NCI-H2227 treated with DMSO at 0.1 percent for 48 hours (cell line): ENCODE results near the gene PABPC1L.
"Not testable (repeated sequence)": the region's sequence is repeated elsewhere in the genome, so short reads cannot be mapped to it uniquely, and the experiment has no call there.

Experiments used
- DNase-seq: peaks from one replicate; lab custom pipeline; 2025; lab: John Stamatoyannopoulos, UW

PABPC1L gene

DNA sequence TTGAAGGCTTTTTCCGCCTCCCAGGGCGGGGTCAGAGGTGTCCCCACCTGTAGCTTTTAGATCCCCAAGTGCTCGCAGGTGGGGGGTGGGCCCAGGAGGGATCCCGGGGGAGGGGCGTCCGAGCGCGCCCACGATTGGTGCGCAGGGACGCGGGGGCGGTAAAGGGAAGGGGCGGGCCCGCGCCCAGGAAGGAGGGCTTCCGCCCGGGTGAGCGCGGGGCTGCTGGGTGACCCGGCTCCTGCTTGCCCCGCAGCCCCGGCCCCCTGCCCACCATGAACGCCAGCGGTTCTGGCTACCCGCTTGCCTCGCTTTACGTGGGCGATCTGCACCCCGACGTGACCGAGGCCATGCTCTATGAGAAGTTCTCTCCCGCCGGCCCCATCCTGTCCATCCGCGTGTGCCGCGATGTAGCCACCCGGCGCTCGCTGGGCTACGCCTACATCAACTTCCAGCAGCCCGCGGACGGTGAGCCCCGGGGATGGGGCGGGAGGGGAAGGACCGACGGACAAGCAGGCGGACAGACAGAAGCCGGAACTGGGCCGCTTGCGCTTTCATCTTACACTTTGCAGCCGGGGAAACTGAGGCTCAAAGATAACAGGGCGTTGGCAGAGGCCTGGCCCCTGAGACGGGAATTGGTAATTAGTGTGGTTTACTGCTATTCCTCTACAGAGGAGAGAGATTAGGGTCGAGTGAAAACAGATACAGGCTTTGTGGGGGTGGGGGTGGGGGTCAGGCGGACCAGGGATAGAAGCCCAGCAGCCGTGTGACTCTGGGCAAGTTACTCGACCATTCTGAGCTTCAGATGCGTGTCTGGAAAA, at the start of gene PABPC1L:
Gene PABPC1L (plus strand): TSS at position 189 of the 818 bp plus-strand sequence. CDS start 84 bp downstream, at position 273.
- DNase-seq = peak; percentile 76

GRCh38 chr20:44861531-44862006, 48.3 kb upstream of the PABPC1L start:
- no peak for DNase-seq

DNA sequence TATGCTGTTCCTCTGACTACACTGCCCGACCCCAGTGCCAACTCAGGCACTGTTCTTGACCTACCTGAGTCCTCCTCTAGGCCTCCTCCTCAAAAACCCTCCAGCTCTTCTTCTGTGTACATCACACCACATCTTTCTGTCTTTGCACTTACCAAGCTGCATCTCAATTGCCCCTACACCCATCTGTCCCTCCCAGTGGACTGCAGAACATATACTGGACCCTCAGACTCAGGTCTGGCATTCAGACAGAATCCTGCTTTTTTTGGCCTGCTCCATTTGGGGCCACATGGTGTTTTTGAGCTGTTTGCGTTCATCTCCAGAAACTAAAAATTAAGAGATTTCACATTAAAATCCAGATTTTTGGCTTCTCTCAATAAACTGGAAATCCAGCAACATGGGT, 47.6 kb upstream of the PABPC1L start:
- DNase-seq = no peak

- not testable (repeated sequence) for DNase-seq
These were observed 46.3 kb upstream of the PABPC1L start for GRCh38 chr20:44863365-44864084.

DNA sequence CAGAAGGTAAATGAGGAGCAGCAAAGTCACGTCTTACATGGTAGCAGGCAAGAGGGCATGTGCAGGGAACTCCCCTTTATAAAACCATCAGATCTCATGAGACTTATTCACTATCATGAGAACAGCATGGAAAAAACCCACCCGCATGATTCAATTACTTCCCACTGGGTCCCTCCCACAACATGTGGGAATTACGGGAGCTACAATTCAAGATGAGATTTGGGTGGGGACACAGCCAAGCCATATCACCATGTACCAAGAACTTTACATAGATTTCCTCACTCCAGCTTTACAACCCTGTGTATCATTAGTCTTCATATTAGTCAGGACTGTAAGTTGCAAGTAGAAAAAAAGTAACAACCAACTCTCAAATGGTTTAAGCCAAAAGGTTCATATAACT, 45.4 kb upstream of the PABPC1L start:
- not testable (repeated sequence) for DNase-seq

- no peak for DNase-seq
These were observed 43.0 kb upstream of the PABPC1L start for GRCh38 chr20:44866703-44867335.

DNA sequence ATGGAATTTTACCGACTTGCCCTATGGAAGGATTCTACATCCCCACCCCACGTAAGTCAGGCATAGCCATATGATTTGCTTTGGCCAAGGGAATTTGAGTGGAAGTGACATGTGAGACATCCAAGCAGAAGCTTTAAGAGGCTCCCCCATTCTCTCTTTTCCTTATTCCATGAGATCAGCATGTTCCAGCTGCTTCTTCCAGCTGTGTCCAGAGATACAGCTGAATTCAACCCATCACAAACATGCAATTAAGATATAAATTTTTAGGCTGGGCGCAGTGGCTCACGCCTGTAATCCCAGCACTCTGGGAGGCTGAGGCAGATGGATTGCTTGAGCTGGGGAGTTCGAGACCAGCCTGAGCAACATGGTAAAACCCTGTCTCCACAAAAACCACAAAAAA, 40.4 kb upstream of the PABPC1L start:
- DNase-seq = no peak

DNA sequence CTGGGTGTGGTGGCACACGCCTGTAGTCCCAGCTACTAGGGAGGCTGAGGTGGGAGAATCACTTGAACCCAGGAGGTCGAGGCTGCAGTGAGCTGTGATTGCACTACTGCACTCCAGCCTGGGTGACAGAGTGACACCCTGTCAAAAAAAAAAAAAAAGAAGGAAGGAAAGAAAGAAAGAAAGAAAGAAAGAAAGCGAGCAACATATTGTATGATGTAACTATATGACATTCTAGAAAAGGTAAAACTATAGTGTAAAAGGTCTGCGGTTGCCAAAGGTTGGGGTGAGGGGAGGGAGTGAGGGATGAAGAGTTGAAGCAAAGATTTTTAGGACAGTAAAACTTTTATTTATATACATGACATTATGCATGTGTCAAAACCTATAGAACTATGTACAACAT, 27.5 kb upstream of the PABPC1L start:
- not testable (repeated sequence) for DNase-seq

DNA sequence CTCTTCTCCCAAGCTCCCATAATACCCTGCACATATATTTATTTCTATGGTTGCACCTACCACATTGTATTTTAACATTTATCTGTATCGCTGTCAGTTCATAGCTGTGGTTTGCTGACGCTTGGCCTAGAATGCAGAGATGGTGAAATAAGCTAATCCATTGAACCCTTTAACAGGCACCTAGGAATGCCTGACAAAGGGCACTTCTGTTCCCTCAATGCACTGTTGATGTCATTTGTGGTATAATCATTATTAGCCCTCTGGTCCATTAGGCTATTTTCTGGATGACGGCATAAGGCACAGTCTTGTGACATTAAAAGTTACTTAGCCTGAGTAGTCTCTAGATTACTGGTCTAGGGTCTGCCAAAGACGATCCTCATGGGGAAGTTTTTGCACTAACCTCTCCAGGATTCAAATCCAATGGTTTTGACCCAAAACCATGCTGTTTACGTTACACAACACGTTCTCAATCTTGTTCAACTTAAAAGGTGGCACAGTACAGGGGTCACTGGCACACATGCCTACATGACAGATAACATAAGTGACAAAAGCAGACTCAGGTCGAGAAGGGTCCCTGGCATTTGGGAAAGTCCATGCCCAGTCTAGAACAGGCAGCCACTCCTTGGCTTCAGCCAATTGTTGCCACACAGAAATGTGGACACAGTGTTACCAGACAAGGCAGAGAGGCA, 26.5 kb upstream of the PABPC1L start:
- no peak for DNase-seq

DNA sequence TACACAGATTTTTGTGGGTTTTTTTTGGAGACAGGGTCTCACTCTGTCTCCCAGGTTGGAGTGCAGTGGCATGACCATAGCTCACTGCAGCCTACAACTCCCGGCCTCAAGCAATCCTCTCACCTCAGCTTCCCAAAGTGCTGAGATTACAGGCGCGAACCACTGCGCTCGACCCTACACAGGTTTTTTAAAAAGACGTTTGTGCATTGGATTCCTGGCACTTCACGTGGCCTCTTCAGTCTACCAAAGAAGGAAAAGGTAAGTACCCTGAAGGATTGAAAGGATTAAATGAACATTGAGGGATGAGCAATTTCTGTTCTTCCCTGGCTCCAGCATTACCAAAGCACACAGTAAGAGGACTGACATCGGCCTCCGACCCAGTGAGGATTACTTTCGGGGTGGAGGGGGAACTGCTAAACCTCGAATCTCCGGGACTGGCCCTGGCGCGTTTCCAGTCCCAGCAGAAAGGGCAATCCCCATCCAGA, 24.9 kb upstream of the PABPC1L start:
- no peak for DNase-seq

GRCh38 chr20:44885392-44886265, 24.2 kb upstream of the PABPC1L start, which contains the start of gene YWHAB:
YWHAB (plus strand) TSS chr20:44885705; CDS start chr20:44901534, 15,829 bp downstream.
- peak; percentile 95 for DNase-seq

DNA sequence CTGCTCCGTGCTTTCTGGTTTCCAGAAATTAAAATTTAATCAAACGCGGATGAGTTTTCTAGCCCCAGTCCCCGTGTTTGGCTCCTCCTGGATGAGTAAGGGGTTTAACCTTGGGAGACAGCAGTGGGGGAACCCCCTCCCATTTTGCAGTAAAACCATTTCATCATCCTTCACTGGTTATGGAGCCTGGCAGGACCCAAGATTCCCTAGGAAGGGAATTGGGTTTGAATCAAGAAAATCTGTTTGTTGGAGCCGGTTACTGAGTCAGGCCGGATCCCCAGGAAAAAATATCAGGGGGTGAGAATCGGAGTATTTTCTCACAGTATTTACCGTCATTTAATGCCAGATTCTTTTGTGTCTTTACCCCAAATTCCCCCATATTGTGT, 23.6 kb upstream of the PABPC1L start:
- DNase-seq = no peak

DNA sequence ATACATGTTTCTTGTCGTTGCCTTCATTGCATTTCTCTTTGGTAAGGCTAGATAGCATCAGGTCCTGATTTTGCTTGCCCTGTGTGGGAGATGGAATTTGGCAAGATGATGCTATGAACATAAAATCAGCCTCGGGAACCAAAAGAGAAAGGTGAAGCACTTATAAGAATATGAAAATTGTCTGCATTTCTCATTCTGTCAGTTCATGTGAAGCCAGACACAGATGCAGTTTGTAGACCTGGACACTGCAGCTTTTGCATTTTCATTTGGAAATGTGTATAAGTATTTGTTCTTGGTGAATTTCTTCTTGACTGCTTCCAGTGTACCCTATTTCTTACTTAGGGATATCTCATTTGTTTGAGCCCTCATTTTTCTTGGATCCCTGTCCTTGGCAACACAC, 23.0 kb upstream of the PABPC1L start:
- DNase-seq = no peak

DNA sequence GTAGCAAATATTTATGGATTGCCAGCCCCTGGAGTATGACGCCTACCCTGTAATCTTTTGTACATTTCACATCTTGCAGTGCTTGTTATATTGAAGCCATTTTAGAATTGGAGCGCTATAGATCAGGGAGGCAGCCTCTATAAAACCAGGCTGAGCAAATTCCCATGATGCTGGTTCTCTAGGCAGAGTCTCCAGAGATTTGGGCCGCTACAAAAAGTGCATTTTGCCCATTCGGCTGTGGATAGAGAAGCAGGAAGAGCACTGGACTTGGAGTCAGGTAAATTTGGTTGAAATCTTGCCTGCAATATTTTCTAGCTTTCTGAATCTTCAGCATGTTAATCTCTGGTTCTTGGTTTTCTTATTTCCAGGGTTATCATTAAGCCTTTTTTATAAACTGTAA, 22.4 kb upstream of the PABPC1L start:
- DNase-seq = no peak

- DNase-seq = no peak
These were observed 21.4 kb upstream of the PABPC1L start for GRCh38 chr20:44888226-44889103.

DNA sequence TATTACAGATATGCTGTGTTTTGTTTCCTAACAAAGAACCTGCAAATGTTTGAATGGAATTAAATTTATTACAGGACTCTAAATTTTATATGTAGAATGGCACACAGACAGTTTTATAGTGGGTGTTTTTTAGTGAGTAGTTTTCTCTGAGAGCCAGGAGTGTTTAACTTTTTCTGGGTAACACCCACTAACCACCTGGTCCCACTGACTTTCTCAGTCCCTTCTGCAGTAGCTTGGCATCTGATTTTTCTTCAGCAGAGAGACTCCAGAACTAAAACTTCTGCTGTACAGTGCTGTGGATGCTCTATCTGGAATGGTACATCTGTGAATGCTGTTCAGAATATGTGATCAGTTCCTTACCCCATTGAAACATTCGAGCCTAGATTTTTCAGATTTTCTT, 18.0 kb upstream of the PABPC1L start:
- DNase-seq = no peak

DNA sequence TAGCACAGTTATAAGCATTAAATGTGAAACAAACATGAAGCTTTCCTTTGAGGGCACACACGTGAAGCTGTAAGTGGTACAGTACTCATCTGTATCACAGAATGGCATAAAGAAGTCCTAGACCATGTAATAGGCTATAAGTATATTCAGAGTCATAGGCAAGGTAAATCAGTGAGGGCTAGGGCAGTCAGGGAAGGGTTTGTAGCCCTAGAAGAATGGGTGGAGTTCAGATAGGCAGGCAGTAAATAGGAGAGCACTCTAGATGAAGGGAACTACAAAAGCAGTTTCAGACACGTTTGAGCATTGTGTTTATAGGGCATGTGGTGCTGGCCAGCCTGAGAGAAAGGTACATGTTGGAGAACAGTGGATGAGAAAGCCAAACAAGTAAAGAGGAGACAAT, 14.9 kb upstream of the PABPC1L start:
- DNase-seq = no peak

- DNase-seq = no peak
These were observed 13.3 kb upstream of the PABPC1L start for GRCh38 chr20:44896583-44896982.

GRCh38 chr20:44897133-44897532, 12.7 kb upstream of the PABPC1L start:
- no peak for DNase-seq
